Gastroesophageal sphincter (tissue), 4 donors: ENCODE data around the gene CHSY3. TPM values are rescaled to one million over a fixed set of nuclear protein-coding genes. Genes with fewer than 3 reads are reported as not detected.

Experiments
- ATAC-seq: fragments of 150-250 bp; one replicate; pipeline ENCODE4 v1.9.1; 2016; ENCODE audit warnings: mild to moderate bottlenecking, moderate library complexity
- H3K27ac ChIP-seq, 4 donors: fragments of 200-600 bp; sonication (generic) in 3 of 4; 1 replicate in 3 of 4; 2 replicates in 1 of 4; pipeline ENCODE4 v1.5.1; 2016 to 2019
- H3K27me3 ChIP-seq: fragments of 200-600 bp; sonication (generic); one replicate; pipeline ENCODE4 v1.5.1; 2019
- H3K36me3 ChIP-seq, 2 donors: fragments of 200-600 bp; sonication (generic); one replicate each; pipeline ENCODE4 v1.5.1; 2019; ENCODE audit warnings: control low read depth in 1 of 2
- H3K4me1 ChIP-seq, 3 donors: fragments of 200-600 bp; sonication (generic); 1 replicate in 2 of 3; 2 replicates in 1 of 3; pipeline ENCODE4 v1.5.1; 2016 to 2019; ENCODE audit warnings: control low read depth in 2 of 3
- H3K4me3 ChIP-seq, 2 donors: fragments of 200-600 bp; sonication (generic); one replicate each; pipeline ENCODE4 v1.5.1; 2019; ENCODE audit warnings: mild to moderate bottlenecking in 1 of 2, moderate library complexity in 1 of 2
- H3K9me3 ChIP-seq, 3 donors: fragments of 200-600 bp; sonication (generic); one replicate each; pipeline ENCODE4 v1.5.1; 2017 to 2019; ENCODE audit warnings: control low read depth in 2 of 3
- EP300 ChIP-seq: sonication (generic); formaldehyde crosslinking; IDR thresholded peaks from one replicate; pipeline ENCODE4 v1.6.1; 2017; ENCODE audit warnings: antibody characterized with exemption, mild to moderate bottlenecking
- POLR2A ChIP-seq, 2 donors: fragments of 450-650 bp; IDR thresholded peaks; one replicate each; pipeline ENCODE4 v1.6.1; 2017; ENCODE audit warnings: antibody characterized with exemption in 2 of 2, mild to moderate bottlenecking in 2 of 2, moderate library complexity in 1 of 2
- POLR2AphosphoS5 ChIP-seq: sonication (generic); formaldehyde crosslinking; IDR thresholded peaks from one replicate; pipeline ENCODE4 v1.6.1; 2017; ENCODE audit warnings: antibody characterized with exemption
- WGBS, 2 donors: methylation state at CpG; one replicate each; pipeline ENCODE4 v1.1.5; 2018; ENCODE audit warnings: low coverage in 1 of 2; 5-methylcytosine and 5-hydroxymethylcytosine counted together
- total RNA-seq, 4 donors: library from RNA; depleted of rRNA; stranded (reverse); fragments of >200 nt; gene quantifications; one replicate each; pipeline ENCODE4 v1.1.0, GENCODE V29; 2016
- TF ChIP-seq, protein P1 (sequence below), 4 experiments: fragments of 200-600 bp in 2 of 4; fragments of 450-650 bp in 2 of 4; sonication (generic) in 1 of 4; IDR thresholded peaks; one replicate each; pipeline ENCODE4 v1.5.1; 2017 to 2019; ENCODE audit warnings: antibody characterized with exemption in 4 of 4, mild to moderate bottlenecking in 2 of 4, moderate library complexity in 2 of 4

Gene CHSY3
- total RNA-seq, 4 donors from 2014 or later: 0.78 to 3.4 (median 2.8) TPM

DNA sequence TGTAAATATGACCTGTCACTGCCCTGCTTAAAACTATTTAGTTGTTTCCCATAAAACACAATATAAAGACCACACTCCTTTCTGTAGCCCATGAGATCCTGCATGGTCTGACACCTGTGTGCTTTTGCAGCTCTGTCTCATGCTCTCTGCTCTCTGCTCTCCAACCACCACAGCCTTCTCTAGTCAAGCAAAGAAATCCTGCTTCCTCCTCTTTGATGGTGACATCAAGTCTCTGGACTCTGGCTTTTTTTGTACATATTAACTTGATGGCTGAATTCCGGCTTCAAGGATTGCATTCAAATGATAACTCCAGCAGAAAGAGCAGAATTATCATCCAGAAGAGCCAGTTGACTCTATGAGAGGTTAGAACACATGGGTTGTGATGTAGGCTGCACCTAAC lies 58.2 kb downstream of the CHSY3 start:
- Histone ChIP-seq H3K27ac (no peak overlapping the region), H3K36me3 (no peaks in the 10 kb centered on the region), H3K4me1 (no peaks in the 10 kb centered on the region), H3K9me3 (no peaks in the 10 kb centered on the region), H3K4me3 (no peak overlapping the region), H3K27me3 (no peaks in the 10 kb centered on the region)
- WGBS, 2 donors: 78% methylated on average over 1 of the region's 1 CpG; no CpG with 5 or more reads in 1 of the 2 donors
- TF ChIP-seq, protein P1, sequence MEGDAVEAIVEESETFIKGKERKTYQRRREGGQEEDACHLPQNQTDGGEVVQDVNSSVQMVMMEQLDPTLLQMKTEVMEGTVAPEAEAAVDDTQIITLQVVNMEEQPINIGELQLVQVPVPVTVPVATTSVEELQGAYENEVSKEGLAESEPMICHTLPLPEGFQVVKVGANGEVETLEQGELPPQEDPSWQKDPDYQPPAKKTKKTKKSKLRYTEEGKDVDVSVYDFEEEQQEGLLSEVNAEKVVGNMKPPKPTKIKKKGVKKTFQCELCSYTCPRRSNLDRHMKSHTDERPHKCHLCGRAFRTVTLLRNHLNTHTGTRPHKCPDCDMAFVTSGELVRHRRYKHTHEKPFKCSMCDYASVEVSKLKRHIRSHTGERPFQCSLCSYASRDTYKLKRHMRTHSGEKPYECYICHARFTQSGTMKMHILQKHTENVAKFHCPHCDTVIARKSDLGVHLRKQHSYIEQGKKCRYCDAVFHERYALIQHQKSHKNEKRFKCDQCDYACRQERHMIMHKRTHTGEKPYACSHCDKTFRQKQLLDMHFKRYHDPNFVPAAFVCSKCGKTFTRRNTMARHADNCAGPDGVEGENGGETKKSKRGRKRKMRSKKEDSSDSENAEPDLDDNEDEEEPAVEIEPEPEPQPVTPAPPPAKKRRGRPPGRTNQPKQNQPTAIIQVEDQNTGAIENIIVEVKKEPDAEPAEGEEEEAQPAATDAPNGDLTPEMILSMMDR (IDR thresholded peaks at IDR 0.05): no peak
- TF ChIP-seq EP300: no peak
- no peak for TF ChIP-seq POLR2AphosphoS5
- no peak for TF ChIP-seq POLR2A (IDR thresholded peaks at IDR 0.05)
- no peak for ATAC-seq

DNA sequence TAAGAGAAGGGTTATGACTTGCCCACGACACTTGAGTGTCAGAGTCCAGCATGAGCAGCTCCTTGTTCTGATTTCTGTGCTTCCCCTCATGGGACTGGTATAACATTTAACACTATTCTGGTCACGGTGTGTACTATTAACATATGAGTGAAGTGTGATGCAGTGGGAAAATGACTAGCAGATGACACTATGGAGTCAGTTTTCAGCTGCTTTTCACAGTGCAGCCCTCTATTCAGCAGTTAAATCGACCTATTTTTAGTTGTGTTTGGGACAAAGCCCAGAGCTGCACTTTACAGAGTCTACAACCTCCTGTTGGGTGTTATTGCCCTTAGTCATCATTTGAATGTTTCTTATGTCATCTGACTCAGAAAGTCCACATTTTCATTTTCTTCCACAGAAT lies 59.1 kb downstream of the CHSY3 start:
- ATAC-seq: peak; percentile 39

DNA sequence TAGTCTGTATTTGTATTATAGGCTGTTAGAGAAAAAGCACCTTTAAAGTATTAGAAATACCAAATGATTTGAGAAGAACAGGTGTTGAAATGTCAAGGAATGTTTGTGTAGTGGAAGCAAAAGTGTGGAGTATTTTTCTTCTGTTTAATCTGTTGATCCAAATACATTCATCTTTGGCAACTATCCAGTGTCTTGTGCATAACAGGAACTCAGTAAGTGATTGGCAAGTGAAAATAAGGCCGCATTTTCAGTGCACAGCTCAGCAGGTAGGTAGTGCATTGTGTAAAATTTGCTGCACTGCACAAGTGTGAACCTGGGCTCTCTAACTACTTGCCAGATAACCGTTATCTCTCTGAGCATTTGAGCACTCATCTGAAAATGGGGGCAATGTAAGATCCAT lies 61.8 kb downstream of the CHSY3 start:
- no peaks in the 10 kb centered on the region for H3K9me3 ChIP-seq
- TF ChIP-seq, protein P1 (IDR thresholded peaks at IDR 0.05): no peak
- TF ChIP-seq POLR2A (IDR thresholded peaks at IDR 0.05) (no peak), POLR2AphosphoS5 (no peak), EP300 (no peak)
- ATAC-seq: no peak
- no peak overlapping the region for H3K27ac ChIP-seq
- H3K4me3 ChIP-seq: no peak overlapping the region
- H3K36me3 ChIP-seq: no peaks in the 10 kb centered on the region
- no peaks in the 10 kb centered on the region for H3K4me1 ChIP-seq
- WGBS, 2 donors: 72 to 84% methylated on average over 2 of the region's 2 CpGs
- no peaks in the 10 kb centered on the region for H3K27me3 ChIP-seq

More for the DNA sequence above, 59.1 kb downstream of the CHSY3 start:
- Histone ChIP-seq H3K4me1 (no peaks in the 10 kb centered on the region), H3K27me3 (no peaks in the 10 kb centered on the region), H3K9me3 (no peaks in the 10 kb centered on the region), H3K27ac (no peak overlapping the region), H3K4me3 (no peak overlapping the region), H3K36me3 (no peaks in the 10 kb centered on the region)
- WGBS, 2 donors: 15 to 31% methylated on average over 3 of the region's 3 CpGs
- TF ChIP-seq EP300 (no peak), POLR2AphosphoS5 (no peak)
- TF ChIP-seq, protein P1 (IDR thresholded peaks at IDR 0.05): no peak

DNA sequence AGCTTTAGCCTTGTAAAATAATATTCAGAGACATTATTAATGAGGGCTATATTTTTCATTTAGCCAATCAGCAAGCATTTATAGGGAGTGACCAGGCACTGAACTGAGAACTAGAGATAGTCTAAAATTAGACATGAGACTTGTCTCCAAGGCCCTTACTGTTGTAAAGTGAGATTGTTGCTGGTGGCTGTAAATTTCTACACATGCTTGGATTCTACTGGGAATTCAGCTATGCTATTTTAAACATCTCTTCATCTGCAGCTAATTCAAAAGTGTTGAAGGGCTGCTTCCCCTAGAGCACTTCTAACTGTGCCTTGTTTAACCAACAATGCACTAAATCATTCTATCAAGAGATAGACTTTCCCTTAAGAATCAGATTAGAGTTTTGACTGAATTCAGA lies 67.4 kb downstream of the CHSY3 start:
- Histone ChIP-seq H3K36me3 (no peaks in the 10 kb centered on the region), H3K27ac (no peak overlapping the region)
- no peak for ATAC-seq

DNA sequence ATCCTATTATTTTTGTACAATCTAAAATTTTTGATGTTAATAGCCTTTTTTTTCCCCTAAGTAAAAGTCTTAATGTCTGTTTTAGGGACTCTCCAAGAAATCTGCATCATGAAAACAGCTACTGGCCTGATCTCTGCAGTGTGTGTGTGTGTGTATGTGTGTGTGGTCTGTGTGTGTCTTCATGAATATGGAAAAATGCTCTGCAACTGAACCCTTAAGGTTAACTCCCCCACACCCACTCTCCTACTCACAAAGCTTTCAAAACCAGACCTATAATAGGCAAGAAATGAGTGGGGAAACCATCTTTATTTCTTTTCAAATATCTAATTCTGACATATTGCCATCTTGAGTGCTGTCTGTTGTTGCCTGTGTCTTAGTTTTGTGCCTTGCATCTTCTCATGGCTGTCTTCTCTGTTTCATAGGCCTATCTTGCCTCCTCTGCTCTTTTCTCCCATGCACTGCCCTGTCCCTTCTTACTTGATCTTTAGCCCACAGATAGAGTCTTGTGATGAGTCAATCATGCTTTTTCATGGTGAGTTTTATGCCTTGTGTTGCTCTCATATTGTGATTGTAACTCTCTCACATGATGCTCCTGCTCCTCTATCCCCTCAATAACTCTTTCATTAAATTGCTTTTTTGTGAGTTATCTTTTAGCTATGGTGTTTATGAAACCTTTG lies 68.3 kb downstream of the CHSY3 start:
- ATAC-seq: no peak

More for the DNA sequence above, 67.4 kb downstream of the CHSY3 start:
- Histone ChIP-seq H3K4me3 (no peak overlapping the region), H3K4me1 (no peaks in the 10 kb centered on the region), H3K27me3 (no peaks in the 10 kb centered on the region), H3K9me3 (no peaks in the 10 kb centered on the region)
- no peak for TF ChIP-seq POLR2A (IDR thresholded peaks at IDR 0.05)
- TF ChIP-seq, protein P1 (IDR thresholded peaks at IDR 0.05): no peak
- no peak for TF ChIP-seq POLR2AphosphoS5
- TF ChIP-seq EP300: no peak

More for the DNA sequence above, 68.3 kb downstream of the CHSY3 start:
- H3K27ac ChIP-seq: no peak overlapping the region
- no peaks in the 10 kb centered on the region for H3K9me3 ChIP-seq
- TF ChIP-seq POLR2A (IDR thresholded peaks at IDR 0.05) (no peak), POLR2AphosphoS5 (no peak), EP300 (no peak)
- TF ChIP-seq, protein P1 (IDR thresholded peaks at IDR 0.05): no peak
- no peaks in the 10 kb centered on the region for H3K4me1 ChIP-seq
- no peaks in the 10 kb centered on the region for H3K27me3 ChIP-seq
- no peak overlapping the region for H3K4me3 ChIP-seq
- H3K36me3 ChIP-seq: no peaks in the 10 kb centered on the region
